Gastroesophageal sphincter (tissue), 4 donors: Measurements from ENCODE around the gene ASIC3. TPM values are rescaled to one million over a fixed set of nuclear protein-coding genes. Genes with fewer than 3 reads are reported as not detected.
A peak's percentile ranks its signal among the peaks of the same experiment; 100 is the strongest.

ENCODE experiments used
- ATAC-seq: fragments of 150-250 bp; one replicate; pipeline ENCODE4 v1.9.1; 2016; ENCODE audit warnings: mild to moderate bottlenecking, moderate library complexity
- H3K27ac ChIP-seq, 4 donors: fragments of 200-600 bp; sonication (generic) in 3 of 4; 1 replicate in 3 of 4; 2 replicates in 1 of 4; pipeline ENCODE4 v1.5.1; 2016 to 2019
- H3K27me3 ChIP-seq: fragments of 200-600 bp; sonication (generic); one replicate; pipeline ENCODE4 v1.5.1; 2019
- H3K36me3 ChIP-seq, 2 donors: fragments of 200-600 bp; sonication (generic); one replicate each; pipeline ENCODE4 v1.5.1; 2019; ENCODE audit warnings: control low read depth in 1 of 2
- H3K4me1 ChIP-seq, 3 donors: fragments of 200-600 bp; sonication (generic); 1 replicate in 2 of 3; 2 replicates in 1 of 3; pipeline ENCODE4 v1.5.1; 2016 to 2019; ENCODE audit warnings: control low read depth in 2 of 3
- H3K4me3 ChIP-seq, 2 donors: fragments of 200-600 bp; sonication (generic); one replicate each; pipeline ENCODE4 v1.5.1; 2019; ENCODE audit warnings: mild to moderate bottlenecking in 1 of 2, moderate library complexity in 1 of 2
- H3K9me3 ChIP-seq, 3 donors: fragments of 200-600 bp; sonication (generic); one replicate each; pipeline ENCODE4 v1.5.1; 2017 to 2019; ENCODE audit warnings: control low read depth in 2 of 3
- EP300 ChIP-seq: sonication (generic); formaldehyde crosslinking; IDR thresholded peaks from one replicate; pipeline ENCODE4 v1.6.1; 2017; ENCODE audit warnings: antibody characterized with exemption, mild to moderate bottlenecking
- POLR2A ChIP-seq, 2 donors: fragments of 450-650 bp; IDR thresholded peaks; one replicate each; pipeline ENCODE4 v1.6.1; 2017; ENCODE audit warnings: antibody characterized with exemption in 2 of 2, mild to moderate bottlenecking in 2 of 2, moderate library complexity in 1 of 2
- POLR2AphosphoS5 ChIP-seq: sonication (generic); formaldehyde crosslinking; IDR thresholded peaks from one replicate; pipeline ENCODE4 v1.6.1; 2017; ENCODE audit warnings: antibody characterized with exemption
- WGBS, 2 donors: methylation state at CpG; one replicate each; pipeline ENCODE4 v1.1.5; 2018; ENCODE audit warnings: low coverage in 1 of 2; 5-methylcytosine and 5-hydroxymethylcytosine counted together
- total RNA-seq, 4 donors: library from RNA; depleted of rRNA; stranded (reverse); fragments of >200 nt; gene quantifications; one replicate each; pipeline ENCODE4 v1.1.0, GENCODE V29; 2016
- TF ChIP-seq, protein P1 (sequence below), 4 experiments: fragments of 200-600 bp in 2 of 4; fragments of 450-650 bp in 2 of 4; sonication (generic) in 1 of 4; IDR thresholded peaks; one replicate each; pipeline ENCODE4 v1.5.1; 2017 to 2019; ENCODE audit warnings: antibody characterized with exemption in 4 of 4, mild to moderate bottlenecking in 2 of 4, moderate library complexity in 2 of 4

The ASIC3 gene
- total RNA-seq, 4 donors from 2014 or later = 1.7 to 3.1 (median 2.1) TPM; not detected in 1

- Histone ChIP-seq H3K4me1 (peaks cover 0 to 43% (median 4%) of the 10 kb centered on the region in 3 donors), H3K4me3 (peak overlapping the region in 1 of 2 donors; percentile 14), H3K27ac (peak overlapping the region in 1 of 4 donors; percentile 18), H3K36me3 (no peaks in the 10 kb centered on the region), H3K9me3 (no peaks in the 10 kb centered on the region), H3K27me3 (peaks cover 52% of the 10 kb centered on the region)
- 40 to 52% methylated on average over 5 to 9 of the region's 11 CpGs for WGBS, 2 donors
- ATAC-seq = no peak
- TF ChIP-seq EP300 (no peak), POLR2A (IDR thresholded peaks at IDR 0.05) (no peak), POLR2AphosphoS5 (no peak)
- TF ChIP-seq, protein P1, sequence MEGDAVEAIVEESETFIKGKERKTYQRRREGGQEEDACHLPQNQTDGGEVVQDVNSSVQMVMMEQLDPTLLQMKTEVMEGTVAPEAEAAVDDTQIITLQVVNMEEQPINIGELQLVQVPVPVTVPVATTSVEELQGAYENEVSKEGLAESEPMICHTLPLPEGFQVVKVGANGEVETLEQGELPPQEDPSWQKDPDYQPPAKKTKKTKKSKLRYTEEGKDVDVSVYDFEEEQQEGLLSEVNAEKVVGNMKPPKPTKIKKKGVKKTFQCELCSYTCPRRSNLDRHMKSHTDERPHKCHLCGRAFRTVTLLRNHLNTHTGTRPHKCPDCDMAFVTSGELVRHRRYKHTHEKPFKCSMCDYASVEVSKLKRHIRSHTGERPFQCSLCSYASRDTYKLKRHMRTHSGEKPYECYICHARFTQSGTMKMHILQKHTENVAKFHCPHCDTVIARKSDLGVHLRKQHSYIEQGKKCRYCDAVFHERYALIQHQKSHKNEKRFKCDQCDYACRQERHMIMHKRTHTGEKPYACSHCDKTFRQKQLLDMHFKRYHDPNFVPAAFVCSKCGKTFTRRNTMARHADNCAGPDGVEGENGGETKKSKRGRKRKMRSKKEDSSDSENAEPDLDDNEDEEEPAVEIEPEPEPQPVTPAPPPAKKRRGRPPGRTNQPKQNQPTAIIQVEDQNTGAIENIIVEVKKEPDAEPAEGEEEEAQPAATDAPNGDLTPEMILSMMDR (IDR thresholded peaks at IDR 0.05) = no peak
These were observed 40.2 kb upstream of the ASIC3 start for GRCh38 chr7:151008143-151008510.

DNA sequence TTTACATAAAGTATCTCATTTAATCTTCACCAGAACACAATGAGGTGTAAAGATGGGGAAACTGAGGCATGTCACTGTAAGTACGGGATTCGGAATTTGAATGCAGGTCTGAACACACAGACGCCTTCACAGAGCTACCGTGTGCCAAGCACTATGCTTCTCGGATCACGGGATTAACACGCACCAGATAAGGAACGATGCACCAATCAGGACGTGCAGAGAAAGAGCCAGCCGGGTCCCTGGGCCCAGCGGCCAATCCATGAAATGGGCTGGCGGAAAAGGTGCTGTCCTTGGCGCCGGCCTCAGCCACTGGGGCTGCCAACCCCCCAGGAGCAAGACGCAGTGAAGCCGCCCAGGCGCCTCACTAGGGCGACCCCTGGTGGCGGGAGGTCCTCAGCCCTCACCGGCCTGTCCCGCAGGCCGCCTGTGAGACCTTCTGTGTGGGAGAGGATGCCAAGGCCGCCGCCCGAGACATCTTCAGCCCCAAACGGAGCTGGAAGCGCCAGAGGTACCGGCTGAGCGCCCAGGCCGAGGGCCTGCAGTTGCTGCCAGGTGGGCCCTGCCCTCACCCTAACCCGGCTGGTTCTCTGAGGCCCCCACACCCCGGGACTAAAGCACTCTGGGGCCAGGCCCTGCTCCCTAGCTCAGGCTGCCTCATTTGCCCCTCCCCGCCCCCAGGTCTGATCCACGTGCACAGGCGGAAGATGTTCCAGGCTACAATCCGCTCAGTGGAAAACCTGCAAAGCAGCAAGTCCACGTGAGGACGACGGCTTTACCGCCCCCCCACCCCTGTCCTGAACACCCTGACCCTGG is 39.6 kb upstream of the ASIC3 start:
- H3K27ac ChIP-seq = peak overlapping the region in 1 of 4 donors; percentile 18
- H3K36me3 ChIP-seq = no peaks in the 10 kb centered on the region
- peak overlapping the region in 1 of 2 donors; percentile 14 for H3K4me3 ChIP-seq
- peaks cover 58% of the 10 kb centered on the region for H3K27me3 ChIP-seq
- H3K9me3 ChIP-seq = no peaks in the 10 kb centered on the region
- 57 to 61% methylated on average over 6 to 14 of the region's 40 CpGs for WGBS, 2 donors
- ATAC-seq = peak; percentile 49
- peaks cover 0 to 49% (median 10%) of the 10 kb centered on the region in 3 donors for H3K4me1 ChIP-seq
- TF ChIP-seq, protein P1 (IDR thresholded peaks at IDR 0.05) = peak in 3 of 4 experiments; percentile 55 to 81 (median 55)
- TF ChIP-seq POLR2A (IDR thresholded peaks at IDR 0.05) (no peak), POLR2AphosphoS5 (no peak)

- WGBS, 2 donors = no CpG with 5 or more reads among the region's 22 CpGs
- H3K4me1 ChIP-seq = peaks cover 0 to 57% (median 14%) of the 10 kb centered on the region in 3 donors
- no peaks in the 10 kb centered on the region for H3K9me3 ChIP-seq
- no peak overlapping the region for H3K4me3 ChIP-seq
- ATAC-seq = no peak
- no peaks in the 10 kb centered on the region for H3K36me3 ChIP-seq
- H3K27me3 ChIP-seq = peaks cover 66% of the 10 kb centered on the region
- no peak overlapping the region for H3K27ac ChIP-seq
- no peak for TF ChIP-seq EP300
- TF ChIP-seq POLR2AphosphoS5 = no peak
- no peak for TF ChIP-seq POLR2A (IDR thresholded peaks at IDR 0.05)
- TF ChIP-seq, protein P1 (IDR thresholded peaks at IDR 0.05) = no peak
These were observed 38.8 kb upstream of the ASIC3 start for GRCh38 chr7:151009327-151010036.

- no CpG with 5 or more reads among the region's 7 CpGs for WGBS, 2 donors
- no peak overlapping the region for H3K27ac ChIP-seq
- H3K4me1 ChIP-seq = peaks cover 0 to 57% (median 14%) of the 10 kb centered on the region in 3 donors
These were observed 38.4 kb upstream of the ASIC3 start for GRCh38 chr7:151010037-151010306.

More at GRCh38 chr7:151010037-151010306, 38.4 kb upstream of the ASIC3 start:
- Histone ChIP-seq H3K4me3 (no peak overlapping the region), H3K36me3 (no peaks in the 10 kb centered on the region), H3K27me3 (peaks cover 71% of the 10 kb centered on the region), H3K9me3 (no peaks in the 10 kb centered on the region)
- TF ChIP-seq EP300 (no peak), POLR2AphosphoS5 (no peak), POLR2A (IDR thresholded peaks at IDR 0.05) (no peak)
- TF ChIP-seq, protein P1 (IDR thresholded peaks at IDR 0.05) = no peak
- ATAC-seq = no peak
